Measurements from ENCODE around the gene GCHFR. TPM values are rescaled to one million over a fixed set of nuclear protein-coding genes. Genes with fewer than 3 reads are reported as not detected.

GCHFR gene
- total and polyA plus RNA-seq, 10 of the 15 experiments (the other 5 are each of a cell fraction or from before 2014, with no cell fraction given): 10.5 to 94.0 (median 35.3) TPM

DNA sequence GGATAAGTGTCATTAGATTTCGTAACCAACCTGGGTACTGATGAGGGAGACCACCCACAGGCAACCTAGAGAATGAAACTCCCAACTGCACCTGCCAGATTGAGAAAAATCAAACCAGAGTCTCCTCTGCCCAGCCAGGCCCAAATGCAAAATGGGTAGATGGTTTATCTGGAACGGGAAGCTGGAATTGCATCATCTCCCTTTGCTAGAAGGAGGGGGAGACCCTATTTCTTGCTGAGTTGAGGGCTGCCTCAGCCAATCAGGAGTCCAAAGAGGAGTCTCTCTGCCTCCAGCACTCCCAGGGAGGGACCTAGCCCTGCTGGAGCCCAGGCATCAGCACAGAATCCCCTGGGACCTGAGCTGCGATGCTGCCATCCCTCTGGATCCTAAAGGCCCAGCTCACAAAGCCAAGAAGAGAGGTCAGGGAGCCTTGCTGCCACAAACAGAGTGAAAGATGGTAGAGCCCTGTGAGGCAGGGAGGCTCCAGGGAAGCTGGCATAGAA lies 16.9 kb upstream of the GCHFR start (continued):
- TF ChIP-seq KAT2A (conservative IDR thresholded peaks at IDR 0.05; ENCODE audit: control insufficient read depth, low read depth, low read length) (no peak), SRF (IDR thresholded peaks at IDR 0.05; ENCODE audit: low read depth in 2 of 2, low read length in 2 of 2) (no peak), TARDBP (IDR thresholded peaks at IDR 0.05; ENCODE audit: borderline replicate concordance) (no peak), BHLHE40 (IDR thresholded peaks at IDR 0.05; ENCODE audit: borderline replicate concordance in 1 of 2, low read depth in 2 of 2, low read length in 1 of 2) (no peak), CEBPB (IDR thresholded peaks at IDR 0.05; ENCODE audit: borderline replicate concordance in 1 of 2, low read depth in 2 of 2, low read length in 2 of 2) (no peak), BMI1 (IDR thresholded peaks at IDR 0.05; ENCODE audit: borderline replicate concordance) (no peak), FOS (IDR thresholded peaks at IDR 0.05; ENCODE audit: borderline replicate concordance, extremely low read depth, insufficient read length) (no peak), KLF5 (IDR thresholded peaks at IDR 0.05; ENCODE audit: partially characterized antibody) (no peak)

DNA sequence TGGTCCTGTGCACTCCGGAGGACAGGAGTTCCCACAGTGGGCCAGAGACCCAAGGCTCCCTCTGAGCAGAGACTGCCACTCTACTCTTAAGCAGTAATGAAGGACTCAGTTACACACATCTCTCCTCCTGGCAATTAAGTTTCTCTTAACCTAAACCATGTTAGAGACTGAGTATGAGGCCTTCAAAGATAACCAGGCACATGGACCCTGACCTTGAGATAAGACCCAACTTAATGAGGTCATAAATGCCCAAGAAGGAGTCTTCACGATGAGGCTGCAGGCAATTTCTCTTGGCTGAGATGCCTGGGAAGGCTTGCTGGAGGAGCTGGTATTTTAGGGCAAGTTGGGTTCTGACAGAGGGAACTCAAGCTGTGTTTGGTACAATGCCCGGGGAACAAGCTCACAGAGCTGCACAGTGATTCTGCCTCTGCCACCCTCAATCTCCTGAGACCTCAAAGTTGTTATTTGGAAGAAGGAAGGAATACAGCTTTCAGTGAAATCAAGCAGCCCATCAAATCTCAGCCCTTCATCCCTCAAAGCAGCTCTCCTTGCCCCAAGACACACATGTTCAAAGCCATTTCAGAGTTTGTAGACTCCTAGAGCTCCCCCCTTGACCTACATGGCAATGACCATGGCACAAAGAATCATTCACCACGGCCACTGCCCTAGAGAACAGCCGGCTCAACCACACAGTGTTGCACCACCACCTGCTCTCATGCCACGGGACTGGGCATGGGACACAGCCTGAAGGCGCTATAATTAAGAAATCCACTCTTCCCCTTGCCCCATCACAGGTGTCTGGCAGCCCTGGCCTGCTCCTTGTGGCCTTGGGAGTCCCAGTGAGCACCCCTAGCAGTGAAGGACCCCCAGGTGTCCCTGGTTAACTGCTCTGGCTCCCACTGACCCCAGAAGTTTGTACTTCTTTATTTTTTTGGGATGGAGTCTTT lies 15.9 kb upstream of the GCHFR start:
- peaks cover 9% of the 10 kb centered on the region for H3K4me1 ChIP-seq (ENCODE audit: control insufficient read depth, insufficient read depth, low read length)
- ChIA-PET POLR2A (interaction anchor here (1.0 kb wide), 1 partner anchor 14 kb away, joined by 3 read pairs; no protein-coding TSS in a partner anchor), RAD21 (ENCODE audit: unreplicated experiment) (interaction anchor here (0.6 to 2.3 kb wide), 6 partner anchors 9 to 158 kb away, joined by 3 to 14 read pairs (median 3); partner anchors contain the start of gene SPINT1), CTCF (interaction anchor here (0.5 to 3.2 kb wide), 10 partner anchors 21 to 689 kb away, joined by 3 to 37 read pairs (median 4); partner anchors contain the start of gene VPS18), SMC1A (ENCODE audit: uncharacterized antibody, unreplicated experiment) (interaction anchor here (0.8 to 2.3 kb wide), 6 partner anchors 23 to 221 kb away, joined by 3 to 22 read pairs (median 4); no protein-coding TSS in a partner anchor)
- WGBS (ENCODE audit: insufficient coverage, insufficient replicate concordance, low lambda C conversion rate, missing lambda C conversion rate): 79% methylated on average over 7 of the region's 7 CpGs
- no peak overlapping the region for H3K9ac ChIP-seq (ENCODE audit: control insufficient read depth, insufficient read depth, low read length)
- BruUV-seq (replicated peaks): no TSS peak
- no peaks in the 10 kb centered on the region for H3K27me3 ChIP-seq (replicated peaks in 1 of 2; ENCODE audit: control insufficient read depth in 2 of 2, insufficient read depth in 2 of 2, low read length in 1 of 2)
- H2AFZ ChIP-seq (ENCODE audit: control insufficient read depth, low read depth, low read length): no peak overlapping the region
- FAIRE-seq (no peak), DNase-seq (ENCODE audit: low read depth, low spot score) (no peak), ATAC-seq (no peak)
- H3K36me3 ChIP-seq (ENCODE audit: control insufficient read depth in 2 of 2, insufficient read depth in 2 of 2, low read length in 1 of 2): peaks cover 18 to 20% of the 10 kb centered on the region in 2 experiments
- H3K9me3 ChIP-seq (replicated peaks; ENCODE audit: control insufficient read depth, insufficient read depth, low read length): no peaks in the 10 kb centered on the region
- no peaks in the 10 kb centered on the region for H4K20me1 ChIP-seq (ENCODE audit: control insufficient read depth, insufficient read depth)
- H3K79me2 ChIP-seq (ENCODE audit: control insufficient read depth, insufficient read depth, low read length): peaks cover 9% of the 10 kb centered on the region
- in situ Hi-C loops (cut with MboI): no loop called here
- H3K27ac ChIP-seq (ENCODE audit: control insufficient read depth, insufficient read depth): no peak overlapping the region
- H3K4me3 ChIP-seq: no peak overlapping the region
- H3K4me2 ChIP-seq (ENCODE audit: control insufficient read depth, insufficient read depth): no peak overlapping the region
- intact Hi-C loops (cut with micrococcal nuclease; ENCODE audit: unreplicated experiment): loop anchor here (5.0 kb wide), 1 partner anchor 34 kb away; no protein-coding TSS in a partner anchor
- TF ChIP-seq BHLHE40 (IDR thresholded peaks at IDR 0.05; ENCODE audit: borderline replicate concordance in 1 of 2, low read depth in 2 of 2, low read length in 1 of 2): no peak
- TF ChIP-seq SIX5 (IDR thresholded peaks at IDR 0.05; ENCODE audit: low read depth, low read length, severe bottlenecking): no peak
- TF ChIP-seq, protein P1, sequence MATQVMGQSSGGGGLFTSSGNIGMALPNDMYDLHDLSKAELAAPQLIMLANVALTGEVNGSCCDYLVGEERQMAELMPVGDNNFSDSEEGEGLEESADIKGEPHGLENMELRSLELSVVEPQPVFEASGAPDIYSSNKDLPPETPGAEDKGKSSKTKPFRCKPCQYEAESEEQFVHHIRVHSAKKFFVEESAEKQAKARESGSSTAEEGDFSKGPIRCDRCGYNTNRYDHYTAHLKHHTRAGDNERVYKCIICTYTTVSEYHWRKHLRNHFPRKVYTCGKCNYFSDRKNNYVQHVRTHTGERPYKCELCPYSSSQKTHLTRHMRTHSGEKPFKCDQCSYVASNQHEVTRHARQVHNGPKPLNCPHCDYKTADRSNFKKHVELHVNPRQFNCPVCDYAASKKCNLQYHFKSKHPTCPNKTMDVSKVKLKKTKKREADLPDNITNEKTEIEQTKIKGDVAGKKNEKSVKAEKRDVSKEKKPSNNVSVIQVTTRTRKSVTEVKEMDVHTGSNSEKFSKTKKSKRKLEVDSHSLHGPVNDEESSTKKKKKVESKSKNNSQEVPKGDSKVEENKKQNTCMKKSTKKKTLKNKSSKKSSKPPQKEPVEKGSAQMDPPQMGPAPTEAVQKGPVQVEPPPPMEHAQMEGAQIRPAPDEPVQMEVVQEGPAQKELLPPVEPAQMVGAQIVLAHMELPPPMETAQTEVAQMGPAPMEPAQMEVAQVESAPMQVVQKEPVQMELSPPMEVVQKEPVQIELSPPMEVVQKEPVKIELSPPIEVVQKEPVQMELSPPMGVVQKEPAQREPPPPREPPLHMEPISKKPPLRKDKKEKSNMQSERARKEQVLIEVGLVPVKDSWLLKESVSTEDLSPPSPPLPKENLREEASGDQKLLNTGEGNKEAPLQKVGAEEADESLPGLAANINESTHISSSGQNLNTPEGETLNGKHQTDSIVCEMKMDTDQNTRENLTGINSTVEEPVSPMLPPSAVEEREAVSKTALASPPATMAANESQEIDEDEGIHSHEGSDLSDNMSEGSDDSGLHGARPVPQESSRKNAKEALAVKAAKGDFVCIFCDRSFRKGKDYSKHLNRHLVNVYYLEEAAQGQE (IDR thresholded peaks at IDR 0.05; ENCODE audit: low read depth, low read length): no peak
- TF ChIP-seq IKZF2 (IDR thresholded peaks at IDR 0.05): no peak
- TF ChIP-seq SMC3 (IDR thresholded peaks at IDR 0.05; ENCODE audit: borderline replicate concordance, low read length): no peak
